D341Med (cell line): ENCODE data around the gene HFE.
A peak's percentile ranks its signal among the peaks of the same experiment; 100 is the strongest.

Source experiments
- DNase-seq: peaks from one replicate; pipeline ENCODE4 v3.0.0; 2012; ENCODE audit warnings: low spot score

Gene HFE

DNA sequence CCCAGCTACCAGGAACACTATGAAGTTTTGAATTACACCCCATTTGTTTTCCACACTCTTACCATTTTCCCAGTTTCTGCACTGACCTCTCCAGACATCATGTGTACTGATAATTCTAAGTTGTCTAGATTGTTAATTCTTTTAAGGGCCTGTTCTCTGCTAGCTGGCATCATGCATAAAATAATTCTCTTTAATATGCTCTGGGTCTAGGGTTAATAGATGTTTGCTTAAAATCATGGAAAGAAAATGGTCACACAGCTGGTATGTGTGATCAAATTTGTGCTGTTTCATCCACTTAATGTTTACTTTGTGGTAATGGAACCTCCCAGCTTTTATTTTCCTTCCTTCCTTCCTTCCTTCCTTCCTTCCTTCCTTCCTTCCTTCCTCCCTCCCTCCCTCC is 49.1 kb downstream of the HFE start:
- no peak for DNase-seq

DNA sequence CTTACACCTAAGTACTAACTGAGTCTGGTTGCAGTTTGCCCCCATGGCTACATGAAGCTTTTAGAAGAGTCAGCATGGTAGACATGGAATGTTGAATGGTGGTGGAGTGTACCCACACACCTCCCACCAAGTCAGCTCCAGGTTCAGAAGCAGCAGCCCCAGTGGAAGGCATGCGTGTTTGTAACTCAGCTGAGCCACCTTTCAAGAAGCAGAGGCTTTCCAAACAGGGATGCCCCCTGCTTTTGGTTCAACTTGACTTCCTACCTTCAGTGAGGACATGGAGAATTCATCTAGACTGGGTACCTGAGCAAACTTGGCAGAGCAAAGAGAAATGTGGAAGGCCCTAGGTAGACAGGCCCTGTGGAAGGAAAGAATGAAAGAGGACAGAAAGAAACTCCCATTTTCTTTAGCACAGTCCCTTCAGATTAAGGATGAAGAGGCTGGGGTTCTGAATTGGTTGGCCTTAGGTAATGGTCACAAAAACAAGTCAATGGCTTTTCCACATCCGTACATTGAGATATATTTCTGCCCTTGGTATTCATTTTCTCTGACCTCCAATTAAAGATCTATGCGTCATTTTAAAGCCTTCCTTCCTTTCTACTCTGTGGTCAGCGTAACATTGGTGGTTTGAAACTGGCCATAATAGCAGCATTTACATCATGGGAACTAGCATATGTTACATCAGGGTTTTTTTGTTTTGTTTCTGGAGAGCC is 53.2 kb downstream of the HFE start:
- no peak for DNase-seq

DNA sequence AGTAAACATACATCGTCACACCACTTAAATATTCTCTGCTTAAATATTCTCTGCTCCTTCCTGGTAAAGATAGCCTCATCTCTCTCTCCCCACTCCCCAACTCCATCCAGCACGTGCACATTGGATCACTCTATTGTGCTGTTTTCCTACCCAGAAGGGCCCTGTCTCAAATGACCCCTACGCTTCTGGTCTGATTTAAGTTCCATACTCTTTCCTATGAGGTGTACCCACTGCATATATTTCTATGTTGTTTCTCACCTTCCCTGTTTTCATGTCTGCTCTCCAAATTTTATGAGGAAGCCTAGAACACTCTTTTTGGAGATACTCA is 53.7 kb downstream of the HFE start:
- no peak for DNase-seq

DNA sequence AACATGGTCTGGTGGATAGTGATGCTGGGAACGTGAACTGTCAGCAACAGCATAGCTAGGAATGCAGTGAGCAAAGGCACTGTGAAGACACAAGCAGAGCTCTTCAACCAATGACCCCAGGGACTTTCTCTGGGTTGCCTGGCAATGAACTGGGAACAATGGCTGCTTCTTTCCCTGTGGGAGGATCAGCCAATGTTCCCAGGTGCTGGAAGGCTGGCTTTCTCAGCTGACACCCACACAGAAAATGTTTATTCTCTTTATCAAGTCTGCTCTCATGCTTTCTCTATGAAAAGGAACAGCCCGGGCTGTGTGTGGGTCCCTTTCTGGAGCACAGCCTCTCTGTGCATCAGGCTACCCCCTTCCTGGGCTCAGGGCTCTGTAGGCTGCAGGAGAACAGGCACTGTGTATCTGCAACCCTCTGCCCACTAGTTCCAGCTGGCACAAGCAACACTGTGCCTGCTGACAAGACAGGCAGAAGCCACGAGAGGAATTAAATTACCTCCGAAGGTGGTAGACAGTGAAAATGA is 54.2 kb downstream of the HFE start:
- peak; percentile 36 for DNase-seq

DNA sequence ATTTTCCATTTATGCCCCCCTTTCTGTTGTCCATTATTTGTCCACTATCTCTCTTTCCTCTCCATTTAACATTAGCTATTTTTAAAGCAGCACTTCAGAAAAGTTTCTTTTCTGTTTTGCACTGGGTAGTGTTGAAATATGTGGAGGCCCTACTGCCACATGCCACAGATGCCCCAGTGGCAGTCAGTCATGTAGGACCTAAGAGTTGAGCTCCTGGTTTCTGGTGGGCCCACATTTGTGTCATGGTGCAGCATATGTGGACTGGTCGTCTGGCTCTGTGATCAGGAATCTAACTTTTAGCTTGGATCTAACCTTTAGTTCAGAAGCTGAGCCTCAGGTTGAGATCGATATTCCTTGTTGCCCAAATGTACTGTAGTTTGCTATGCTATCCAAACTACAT is 54.8 kb downstream of the HFE start:
- no peak for DNase-seq
